ENCODE measurements around the gene CRYBB3. TPM values are rescaled to one million over a fixed set of nuclear protein-coding genes. Genes with fewer than 3 reads are reported as not detected.

The CRYBB3 gene
- total RNA-seq, 1 donor from 2014 or later = not detected

GRCh38 chr22:25160120-25160996 is 39.3 kb upstream of the CRYBB3 start:
- no peak overlapping the region for H3K4me3 Mint-ChIP-seq
- no peaks in the 10 kb centered on the region for H3K9me3 Mint-ChIP-seq

GRCh38 chr22:25161017-25161915 is 38.4 kb upstream of the CRYBB3 start:
- H3K9me3 Mint-ChIP-seq = no peaks in the 10 kb centered on the region
- no peak overlapping the region for H3K4me3 Mint-ChIP-seq
- peaks cover 14% of the 10 kb centered on the region for H3K4me1 Mint-ChIP-seq (ENCODE audit: unreplicated experiment)
- peak overlapping the region; percentile 49 for H3K27ac Mint-ChIP-seq
- no peaks in the 10 kb centered on the region for H3K36me3 Mint-ChIP-seq
- no peaks in the 10 kb centered on the region for H3K27me3 Mint-ChIP-seq
- no peak for DNase-seq (ENCODE audit: extremely low spot score, unreplicated experiment)
- TF ChIP-seq CTCF (conservative IDR thresholded peaks at IDR 0.05) = no peak

More at GRCh38 chr22:25160120-25160996, 39.3 kb upstream of the CRYBB3 start:
- no peak for DNase-seq (ENCODE audit: extremely low spot score, unreplicated experiment)
- no peaks in the 10 kb centered on the region for H3K27me3 Mint-ChIP-seq
- no peak overlapping the region for H3K27ac Mint-ChIP-seq
- no peak for TF ChIP-seq CTCF (conservative IDR thresholded peaks at IDR 0.05)
- no peaks in the 10 kb centered on the region for H3K36me3 Mint-ChIP-seq
- peaks cover 8% of the 10 kb centered on the region for H3K4me1 Mint-ChIP-seq (ENCODE audit: unreplicated experiment)

GRCh38 chr22:25161916-25162530 is 37.6 kb upstream of the CRYBB3 start:
- Mint-ChIP-seq H3K27me3 (no peaks in the 10 kb centered on the region), H3K27ac (no peak overlapping the region), H3K4me3 (no peak overlapping the region), H3K4me1 (ENCODE audit: unreplicated experiment) (peaks cover 20% of the 10 kb centered on the region), H3K36me3 (no peaks in the 10 kb centered on the region), H3K9me3 (no peaks in the 10 kb centered on the region)
- no peak for DNase-seq (ENCODE audit: extremely low spot score, unreplicated experiment)
- no peak for TF ChIP-seq CTCF (conservative IDR thresholded peaks at IDR 0.05)

- no peaks in the 10 kb centered on the region for H3K9me3 Mint-ChIP-seq
- no peak overlapping the region for H3K27ac Mint-ChIP-seq
- H3K4me1 Mint-ChIP-seq (ENCODE audit: unreplicated experiment) = peaks cover 25% of the 10 kb centered on the region
- no peak overlapping the region for H3K4me3 Mint-ChIP-seq
- no peaks in the 10 kb centered on the region for H3K27me3 Mint-ChIP-seq
- no peak for TF ChIP-seq CTCF (conservative IDR thresholded peaks at IDR 0.05)
- no peak for DNase-seq (ENCODE audit: extremely low spot score, unreplicated experiment)
- no peaks in the 10 kb centered on the region for H3K36me3 Mint-ChIP-seq
These were observed 37.1 kb upstream of the CRYBB3 start for GRCh38 chr22:25162561-25162960.

- H3K36me3 Mint-ChIP-seq = no peaks in the 10 kb centered on the region
- no peak overlapping the region for H3K27ac Mint-ChIP-seq
- no peak for DNase-seq (ENCODE audit: extremely low spot score, unreplicated experiment)
- H3K4me3 Mint-ChIP-seq = no peak overlapping the region
- H3K27me3 Mint-ChIP-seq = no peaks in the 10 kb centered on the region
- H3K4me1 Mint-ChIP-seq (ENCODE audit: unreplicated experiment) = peaks cover 25% of the 10 kb centered on the region
- TF ChIP-seq CTCF (conservative IDR thresholded peaks at IDR 0.05) = no peak
- no peaks in the 10 kb centered on the region for H3K9me3 Mint-ChIP-seq
These were observed 33.9 kb upstream of the CRYBB3 start for GRCh38 chr22:25165785-25166184.
